Measurements from ENCODE around the gene SLAIN1. TPM values are rescaled to one million over a fixed set of nuclear protein-coding genes. Genes with fewer than 3 reads are reported as not detected.

The SLAIN1 gene
- total and polyA plus RNA-seq, 2 of the 4 experiments (the other 2 are of a cell fraction): 0.29 to 0.36 TPM

DNA sequence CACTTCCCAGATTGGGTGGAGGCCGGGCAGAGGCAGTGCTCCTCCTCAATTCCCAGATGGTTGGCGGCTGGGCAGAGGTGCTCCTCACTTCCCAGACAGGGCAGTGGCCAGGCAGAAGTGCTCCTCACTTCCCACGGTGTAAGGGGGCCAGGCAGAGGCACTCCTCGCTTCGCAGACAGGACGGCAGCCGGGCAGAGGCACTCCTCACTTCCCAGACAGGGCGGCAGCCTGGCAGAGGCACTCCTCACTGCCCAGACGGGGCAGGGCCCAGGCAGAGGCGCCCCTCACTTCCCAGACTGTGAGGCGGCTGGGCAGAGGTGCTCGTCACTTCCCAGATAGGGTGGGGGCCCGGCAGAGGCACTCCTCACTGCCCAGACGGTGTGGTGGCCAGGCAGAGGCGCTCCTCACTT, 36.6 kb upstream of the SLAIN1 start:
- Histone ChIP-seq H3K36me3 (ENCODE audit: control insufficient read depth, insufficient read depth, low read length) (no peaks in the 10 kb centered on the region), H3K18ac (ENCODE audit: low read depth, low read length) (no peak overlapping the region), H2AK5ac (ENCODE audit: low read depth, low read length) (no peak overlapping the region), H3K4me3 (ENCODE audit: insufficient read depth, low read depth, low read length) (no peak overlapping the region), H3K4ac (ENCODE audit: low read depth, low read length) (no peak overlapping the region), H3K27ac (ENCODE audit: insufficient read depth, low read length) (no peak overlapping the region), H3K9me3 (ENCODE audit: control insufficient read depth, insufficient read depth, low read length) (peaks cover 2% of the 10 kb centered on the region; the same call in 1 of the 2 replicates), H2BK15ac (ENCODE audit: low read depth, low read length) (no peak overlapping the region), H3K4me1 (ENCODE audit: control insufficient read depth, insufficient read depth, low read length) (no peaks in the 10 kb centered on the region), H2BK20ac (ENCODE audit: low read depth, low read length) (no peak overlapping the region), H2BK120ac (ENCODE audit: low read depth, low read length) (no peak overlapping the region), H2AK9ac (replicated peaks; ENCODE audit: low read depth, low read length, poor library complexity) (no peak overlapping the region), H3K9ac (ENCODE audit: low read depth, low read length) (no peak overlapping the region), H3K23ac (ENCODE audit: low read depth, low read length) (no peak overlapping the region), H3K27me3 (ENCODE audit: control insufficient read depth, insufficient read depth, low read length) (no peaks in the 10 kb centered on the region), H4K8ac (ENCODE audit: low read depth in 2 of 2, low read length in 2 of 2) (no peak overlapping the region), H3K56ac (ENCODE audit: extremely low read depth, insufficient read depth, low read length) (no peak overlapping the region), H4K20me1 (ENCODE audit: insufficient read depth, low read length) (no peaks in the 10 kb centered on the region), H2AFZ (replicated peaks; ENCODE audit: low read length, poor library complexity) (no peak overlapping the region), H2BK5ac (ENCODE audit: low read depth, low read length, poor library complexity, severe bottlenecking) (no peak overlapping the region), H3K4me2 (ENCODE audit: low read depth, low read length) (no peak overlapping the region), H3K79me1 (ENCODE audit: low read depth in 1 of 2, low read length in 2 of 2) (no peaks in the 10 kb centered on the region), H4K91ac (ENCODE audit: insufficient read depth, low read depth, low read length) (no peak overlapping the region), H4K5ac (ENCODE audit: low read depth, low read length) (no peak overlapping the region), H3K9me1 (ENCODE audit: insufficient read depth, low read length) (no peaks in the 10 kb centered on the region), H3K14ac (replicated peaks; ENCODE audit: low read depth, low read length) (no peak overlapping the region)
- ATAC-seq (ENCODE audit: low read depth): no peak
- 0% methylated on average over 1 of the region's 15 CpGs; no CpG with 5 or more reads in 1 of the 2 experiments for WGBS, 2 experiments (ENCODE audit: extremely low coverage in 2 of 2, insufficient read length in 1 of 2)
- TF ChIP-seq RCOR1 (IDR thresholded peaks at IDR 0.05; ENCODE audit: insufficient replicate concordance, low read length) (no peak), RFX5 (IDR thresholded peaks at IDR 0.05; ENCODE audit: low read depth, low read length) (no peak), USF2 (IDR thresholded peaks at IDR 0.05; ENCODE audit: low read depth, low read length) (no peak), CHD1 (IDR thresholded peaks at IDR 0.05; ENCODE audit: low read depth, low read length) (no peak), FOS (IDR thresholded peaks at IDR 0.05; ENCODE audit: low read depth, low read length) (no peak), CEBPB (IDR thresholded peaks at IDR 0.05; ENCODE audit: low read depth, low read length) (no peak), MXI1 (IDR thresholded peaks at IDR 0.05; ENCODE audit: borderline replicate concordance, low read depth, low read length) (no peak), BHLHE40 (IDR thresholded peaks at IDR 0.05; ENCODE audit: low read depth, low read length) (no peak), NFE2L2 (IDR thresholded peaks at IDR 0.05; ENCODE audit: low read depth, low read length) (no peak), POLR2A (IDR thresholded peaks at IDR 0.05; ENCODE audit: low read depth, low read length) (no peak), MAZ (IDR thresholded peaks at IDR 0.05; ENCODE audit: borderline replicate concordance, low read depth, low read length) (no peak), RAD21 (IDR thresholded peaks at IDR 0.05; ENCODE audit: low read length) (no peak), MAFK (IDR thresholded peaks at IDR 0.05; ENCODE audit: low read depth, low read length) (no peak), SMC3 (IDR thresholded peaks at IDR 0.05; ENCODE audit: low read depth, low read length) (no peak)
- TF ChIP-seq, protein P1, sequence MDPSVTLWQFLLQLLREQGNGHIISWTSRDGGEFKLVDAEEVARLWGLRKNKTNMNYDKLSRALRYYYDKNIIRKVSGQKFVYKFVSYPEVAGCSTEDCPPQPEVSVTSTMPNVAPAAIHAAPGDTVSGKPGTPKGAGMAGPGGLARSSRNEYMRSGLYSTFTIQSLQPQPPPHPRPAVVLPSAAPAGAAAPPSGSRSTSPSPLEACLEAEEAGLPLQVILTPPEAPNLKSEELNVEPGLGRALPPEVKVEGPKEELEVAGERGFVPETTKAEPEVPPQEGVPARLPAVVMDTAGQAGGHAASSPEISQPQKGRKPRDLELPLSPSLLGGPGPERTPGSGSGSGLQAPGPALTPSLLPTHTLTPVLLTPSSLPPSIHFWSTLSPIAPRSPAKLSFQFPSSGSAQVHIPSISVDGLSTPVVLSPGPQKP (IDR thresholded peaks at IDR 0.05; ENCODE audit: borderline replicate concordance, low read depth, low read length): no peak
- TF ChIP-seq, protein P2, sequence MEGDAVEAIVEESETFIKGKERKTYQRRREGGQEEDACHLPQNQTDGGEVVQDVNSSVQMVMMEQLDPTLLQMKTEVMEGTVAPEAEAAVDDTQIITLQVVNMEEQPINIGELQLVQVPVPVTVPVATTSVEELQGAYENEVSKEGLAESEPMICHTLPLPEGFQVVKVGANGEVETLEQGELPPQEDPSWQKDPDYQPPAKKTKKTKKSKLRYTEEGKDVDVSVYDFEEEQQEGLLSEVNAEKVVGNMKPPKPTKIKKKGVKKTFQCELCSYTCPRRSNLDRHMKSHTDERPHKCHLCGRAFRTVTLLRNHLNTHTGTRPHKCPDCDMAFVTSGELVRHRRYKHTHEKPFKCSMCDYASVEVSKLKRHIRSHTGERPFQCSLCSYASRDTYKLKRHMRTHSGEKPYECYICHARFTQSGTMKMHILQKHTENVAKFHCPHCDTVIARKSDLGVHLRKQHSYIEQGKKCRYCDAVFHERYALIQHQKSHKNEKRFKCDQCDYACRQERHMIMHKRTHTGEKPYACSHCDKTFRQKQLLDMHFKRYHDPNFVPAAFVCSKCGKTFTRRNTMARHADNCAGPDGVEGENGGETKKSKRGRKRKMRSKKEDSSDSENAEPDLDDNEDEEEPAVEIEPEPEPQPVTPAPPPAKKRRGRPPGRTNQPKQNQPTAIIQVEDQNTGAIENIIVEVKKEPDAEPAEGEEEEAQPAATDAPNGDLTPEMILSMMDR (conservative IDR thresholded peaks at IDR 0.05; ENCODE audit: low read depth, low read length): no peak
- in situ Hi-C loops (cut with MboI; ENCODE audit: low sequenced_read_pairs) (no loop called here), dilution Hi-C loops (cut with HindIII; ENCODE audit: low sequenced_read_pairs, unreplicated experiment) (no loop called here), intact Hi-C loops (cut with micrococcal nuclease) (no loop called here)
- BruUV-seq (replicated peaks): no TSS peak
- no peak for DNase-seq
- ChIA-PET POLR2A (ENCODE audit: unreplicated experiment) (no interaction called here), CTCF (no interaction called here)
